Neural cell (in vitro differentiated cells): ENCODE results near the gene CADM4. TPM values are rescaled to one million over a fixed set of nuclear protein-coding genes. Genes with fewer than 3 reads are reported as not detected.

Source experiments
- H2AFZ ChIP-seq: fragments of 200-600, 300-800 bp; sonication (generic), shearing (Covaris generic); 2 replicates; pipeline ENCODE4 v1.6.0; 2014; ENCODE audit warnings: low read depth, mild to moderate bottlenecking, antibody characterized with exemption, low read length, moderate library complexity
- H3F3A ChIP-seq: fragments of 200-600 bp; shearing (Covaris generic); 2 replicates; pipeline ENCODE4 v1.6.1; 2016; ENCODE audit warnings: mild to moderate bottlenecking, moderate library complexity, mixed read lengths, antibody characterized with exemption, low read length; ENCODE audit not compliant: insufficient read depth, poor library complexity, severe bottlenecking
- H3K27ac ChIP-seq: fragments of 200-600, 300-800 bp; sonication (generic), shearing (Covaris generic); 2 replicates; pipeline ENCODE4 v1.5.1; 2014; ENCODE audit warnings: mild to moderate bottlenecking, low read length, moderate library complexity
- H3K27me3 ChIP-seq: fragments of 300-800, 200-600 bp; sonication (generic), shearing (Covaris generic); 2 replicates; pipeline ENCODE4 v1.6.0; 2014; ENCODE audit warnings: mild to moderate bottlenecking, low read depth, low read length, moderate library complexity; ENCODE audit not compliant: insufficient read depth
- H3K36me3 ChIP-seq: fragments of 300-800, 200-600 bp; sonication (generic), shearing (Covaris generic); 2 replicates; pipeline ENCODE4 v1.5.1; 2014; ENCODE audit warnings: mild to moderate bottlenecking, antibody characterized with exemption, low read length, moderate library complexity; ENCODE audit not compliant: insufficient read depth
- H3K4me2 ChIP-seq: fragments of 300-800, 200-600 bp; sonication (generic), shearing (Covaris generic); 2 replicates; pipeline ENCODE4 v1.6.0; 2014; ENCODE audit warnings: mild to moderate bottlenecking, low read length
- H3K4me3 ChIP-seq: fragments of 300-800, 200-600 bp; sonication (generic), shearing (Covaris generic); 2 replicates; pipeline ENCODE4 v1.5.1; 2014; ENCODE audit warnings: mild to moderate bottlenecking, low read length, moderate library complexity
- H3K79me2 ChIP-seq: fragments of 200-600 bp; shearing (Covaris generic); replicated peaks from 2 replicates; pipeline ENCODE4 v1.6.0; 2014; ENCODE audit warnings: mild to moderate bottlenecking, low read length, moderate library complexity; ENCODE audit not compliant: insufficient read depth
- H3K9ac ChIP-seq: fragments of 300-800, 200-600 bp; sonication (generic), shearing (Covaris generic); 2 replicates; pipeline ENCODE4 v1.6.1; 2016; ENCODE audit warnings: mild to moderate bottlenecking, low read length, mixed read lengths
- H3K9me2 ChIP-seq: fragments of 200-600 bp; shearing (Covaris generic); 2 replicates; pipeline ENCODE4 v1.6.1; 2016; ENCODE audit warnings: mild to moderate bottlenecking, low read length, mixed read lengths; ENCODE audit not compliant: insufficient read depth
- H3K9me3 ChIP-seq: fragments of 200-600, 300-800 bp; sonication (generic), shearing (Covaris generic); 2 replicates; pipeline ENCODE4 v1.6.1; 2016; ENCODE audit warnings: mild to moderate bottlenecking, mixed run types, low read length, moderate library complexity, mixed read lengths
- H4K20me1 ChIP-seq: fragments of 200-600 bp; shearing (Covaris generic); 2 replicates; pipeline ENCODE4 v1.6.1; 2016; ENCODE audit warnings: mild to moderate bottlenecking, mixed run types; ENCODE audit not compliant: insufficient read depth
- CTCF ChIP-seq: fragments of 450-650 bp; IDR thresholded peaks from 2 replicates; pipeline ENCODE4 v1.5.1; 2014; ENCODE audit warnings: antibody characterized with exemption, mild to moderate bottlenecking, moderate library complexity; ENCODE audit not compliant: poor library complexity, severe bottlenecking
- EP300 ChIP-seq: fragments of 450-650 bp; conservative IDR thresholded peaks from 2 replicates; pipeline ENCODE4 v1.6.1; 2014; ENCODE audit warnings: antibody characterized with exemption, mild to moderate bottlenecking, moderate library complexity; ENCODE audit not compliant: poor library complexity, severe bottlenecking
- EZH2 ChIP-seq: fragments of 200-600, 300-800 bp; shearing (Covaris generic), sonication (generic); IDR thresholded peaks from 2 replicates; pipeline ENCODE4 v1.6.1; 2014; ENCODE audit warnings: antibody characterized with exemption, low read length, borderline replicate concordance, mild to moderate bottlenecking; ENCODE audit not compliant: insufficient read depth, poor library complexity, severe bottlenecking
- MXI1 ChIP-seq: fragments of 450-650 bp; conservative IDR thresholded peaks from 2 replicates; pipeline ENCODE4 v1.6.1; 2014; ENCODE audit warnings: antibody characterized with exemption, mild to moderate bottlenecking; ENCODE audit not compliant: poor library complexity, severe bottlenecking
- POLR2AphosphoS5 ChIP-seq: IDR thresholded peaks from 2 replicates; pipeline ENCODE4 v1.6.1; 2012
- RAD21 ChIP-seq: fragments of 450-650 bp; conservative IDR thresholded peaks from 2 replicates; pipeline ENCODE4 v1.6.1; 2014; ENCODE audit warnings: antibody characterized with exemption, mild to moderate bottlenecking, moderate library complexity
- REST ChIP-seq: IDR thresholded peaks from 2 replicates; pipeline ENCODE4 v1.6.1; 2012; ENCODE audit warnings: borderline replicate concordance
- SMC3 ChIP-seq: fragments of 450-650 bp; conservative IDR thresholded peaks from 2 replicates; pipeline ENCODE4 v1.6.1; 2014; ENCODE audit warnings: antibody characterized with exemption, mild to moderate bottlenecking, moderate library complexity; ENCODE audit not compliant: poor library complexity
- TAF1 ChIP-seq: IDR thresholded peaks from 2 replicates; pipeline ENCODE4 v1.6.1; 2012; ENCODE audit warnings: low read depth
- polyA plus RNA-seq: library from polyadenylated mRNA; depleted of rRNA; stranded (reverse); fragments of >200 nt; gene quantifications from 2 replicates; pipeline ENCODE4 v1.2.3, GENCODE V29; 2014

CADM4 gene
- polyA plus RNA-seq, 1 donor from 2014 or later = 211 TPM

GRCh38 chr19:43609872-43610271 is 29.8 kb downstream of the CADM4 start:
- no peak overlapping the region for H3K9ac ChIP-seq
- H3K9me3 ChIP-seq = no peaks in the 10 kb centered on the region
- peaks cover 4% of the 10 kb centered on the region for H4K20me1 ChIP-seq
- H2AFZ ChIP-seq = no peak overlapping the region
- H3K4me3 ChIP-seq = no peak overlapping the region
- no peaks in the 10 kb centered on the region for H3K27me3 ChIP-seq
- no peaks in the 10 kb centered on the region for H3F3A ChIP-seq
- no peak overlapping the region for H3K27ac ChIP-seq
- no peak for TF ChIP-seq RAD21
- TF ChIP-seq MXI1 = no peak
- no peak for TF ChIP-seq POLR2AphosphoS5
- no peak for TF ChIP-seq EP300
- no peak for TF ChIP-seq SMC3
- TF ChIP-seq REST = no peak
- TF ChIP-seq CTCF = no peak
- TF ChIP-seq EZH2 = no peak
- TF ChIP-seq TAF1 = no peak
- no peaks in the 10 kb centered on the region for H3K9me2 ChIP-seq
- H3K4me2 ChIP-seq = no peak overlapping the region
- H3K36me3 ChIP-seq = peaks cover 5% of the 10 kb centered on the region
- peaks cover 30% of the 10 kb centered on the region for H3K79me2 ChIP-seq

DNA sequence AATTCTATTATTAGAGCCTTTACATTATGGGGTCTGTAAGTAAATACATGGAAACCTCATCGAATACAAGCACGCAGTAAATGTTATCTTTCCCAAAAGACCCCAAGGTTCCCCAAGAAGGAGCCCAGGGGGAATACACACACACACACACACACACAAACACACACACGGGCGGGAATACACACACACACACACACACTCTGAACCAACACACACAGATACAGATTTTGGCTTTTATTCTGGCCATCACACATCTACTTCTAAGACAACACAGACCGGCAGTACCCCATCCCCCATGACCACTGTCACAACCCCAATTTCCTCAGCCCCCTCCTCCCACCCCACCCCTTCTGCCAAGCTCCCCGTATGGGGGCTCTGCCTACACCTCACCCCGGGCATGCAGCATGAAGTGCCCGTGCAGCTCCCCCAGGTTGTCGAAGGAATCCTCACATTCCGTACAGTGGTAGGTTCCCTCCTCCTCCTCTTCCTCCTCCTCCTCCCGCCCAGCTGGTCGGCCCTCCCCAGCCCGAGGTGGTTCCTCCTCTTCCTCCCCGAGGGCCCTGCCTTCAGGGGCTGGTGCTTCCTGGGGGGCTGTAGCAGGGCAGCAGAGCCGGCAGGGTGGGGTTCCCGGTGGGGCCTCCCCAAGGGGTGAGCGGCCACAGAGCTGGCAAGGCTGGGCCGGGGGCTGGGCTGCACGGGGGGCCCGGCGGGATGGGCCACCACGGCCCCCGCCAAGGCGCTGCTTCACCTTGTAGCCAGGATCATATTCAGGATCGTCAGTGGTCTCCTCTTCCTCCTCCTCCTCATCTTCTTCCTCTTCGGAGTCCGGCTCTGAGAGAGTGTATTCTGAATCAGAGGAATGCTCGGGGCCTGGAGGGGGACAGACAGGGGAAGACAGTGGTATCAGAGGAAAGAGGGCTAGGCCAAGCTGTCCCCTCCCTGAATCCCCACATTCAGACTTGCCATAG is 32.1 kb downstream of the CADM4 start:
- Histone ChIP-seq H3K4me2 (no peak overlapping the region), H2AFZ (no peak overlapping the region), H3F3A (no peaks in the 10 kb centered on the region), H3K9me3 (no peaks in the 10 kb centered on the region), H3K9ac (no peak overlapping the region), H3K36me3 (no peaks in the 10 kb centered on the region), H3K4me3 (no peak overlapping the region), H3K27me3 (no peaks in the 10 kb centered on the region), H3K9me2 (no peaks in the 10 kb centered on the region), H3K27ac (no peak overlapping the region), H4K20me1 (peaks cover 4% of the 10 kb centered on the region), H3K79me2 (peaks cover 7% of the 10 kb centered on the region)
- TF ChIP-seq MXI1 (no peak), RAD21 (no peak), REST (no peak), EP300 (no peak), POLR2AphosphoS5 (no peak), SMC3 (no peak), CTCF (no peak), TAF1 (no peak), EZH2 (no peak)
